Activated naive CD4-positive, alpha-beta T cell treated with anti-CD3 and anti-CD28 coated beads for 36 hours (primary cell): ENCODE measurements around the gene TIAM2. TPM values are rescaled to one million over a fixed set of nuclear protein-coding genes. Genes with fewer than 3 reads are reported as not detected.

Source experiments
- CTCF ChIA-PET: fragments of 350-600 bp; sonication (Branson Sonifier 250); formaldehyde crosslinking; loops from one replicate; lab custom pipeline; 2021; ENCODE audit warnings: antibody characterized with exemption; lab: Charles Lee
- DNase-seq: peaks from one replicate; pipeline ENCODE4 v3.0.0-alpha.2; 2020
- H3K27ac Mint-ChIP-seq: one replicate; pipeline ENCODE4 v1.8.0; 2021; ENCODE audit warnings: mild to moderate bottlenecking, mixed read lengths
- H3K27me3 Mint-ChIP-seq: one replicate; pipeline ENCODE4 v1.8.0; 2021; ENCODE audit warnings: low read depth, mixed read lengths
- H3K36me3 Mint-ChIP-seq: one replicate; pipeline ENCODE4 v1.8.0; 2021; ENCODE audit warnings: low read depth, mixed read lengths
- H3K4me1 Mint-ChIP-seq: one replicate; pipeline ENCODE4 v1.8.0; 2021; ENCODE audit warnings: low read depth, mixed read lengths
- H3K4me3 Mint-ChIP-seq: one replicate; pipeline ENCODE4 v1.8.0; 2021; ENCODE audit warnings: mild to moderate bottlenecking, moderate library complexity, mixed read lengths
- H3K9me3 Mint-ChIP-seq: one replicate; pipeline ENCODE4 v1.8.0; 2021; ENCODE audit warnings: mixed read lengths
- intact Hi-C: fragments of 100-400 bp; cut with micrococcal nuclease; formaldehyde crosslinking; loops from one replicate; pipeline ENCODE4 v1.15.1; 2023
- total RNA-seq, 2 experiments: library from RNA; stranded (reverse); gene quantifications; one replicate each; pipeline ENCODE4 v1.2.3, GENCODE V29; 2021

TIAM2 gene
- total RNA-seq, 2 experiments from 2014 or later: 1.6 to 3.0 TPM

DNA sequence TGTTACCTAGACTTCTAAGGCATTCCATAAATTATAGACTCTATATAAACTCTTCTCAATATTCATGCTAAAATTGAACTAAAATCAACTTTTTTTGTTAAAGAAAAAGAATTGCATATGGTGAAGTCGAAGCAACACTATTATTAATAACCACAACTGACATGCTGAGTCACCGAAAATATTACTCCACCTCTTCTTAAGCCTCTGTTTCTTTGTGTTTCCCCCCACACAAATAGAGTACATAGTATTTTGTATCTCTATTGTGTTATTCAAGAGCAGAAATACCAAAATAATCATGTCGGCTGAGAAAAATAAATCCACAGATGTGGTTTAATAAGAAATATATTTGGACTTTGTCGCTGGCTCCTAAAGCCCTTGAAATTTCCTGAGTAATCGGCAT is 295.4 kb downstream of the TIAM2 start:
- peaks cover 4% of the 10 kb centered on the region for H3K4me1 Mint-ChIP-seq
- no peak overlapping the region for H3K27ac Mint-ChIP-seq
- H3K9me3 Mint-ChIP-seq: no peaks in the 10 kb centered on the region
- no peak for DNase-seq
- CTCF ChIA-PET: no interaction called here
- peaks cover 41% of the 10 kb centered on the region for H3K36me3 Mint-ChIP-seq
- H3K4me3 Mint-ChIP-seq: no peak overlapping the region
- intact Hi-C loops: no loop called here
- H3K27me3 Mint-ChIP-seq: no peaks in the 10 kb centered on the region

- H3K27ac Mint-ChIP-seq: no peak overlapping the region
- no peak overlapping the region for H3K4me3 Mint-ChIP-seq
- H3K9me3 Mint-ChIP-seq: no peaks in the 10 kb centered on the region
- H3K4me1 Mint-ChIP-seq: peaks cover 4% of the 10 kb centered on the region
- CTCF ChIA-PET: no interaction called here
- no peak for DNase-seq
- H3K27me3 Mint-ChIP-seq: no peaks in the 10 kb centered on the region
- intact Hi-C loops: no loop called here
- peaks cover 40% of the 10 kb centered on the region for H3K36me3 Mint-ChIP-seq
These were observed 296.2 kb downstream of the TIAM2 start for GRCh38 chr6:155291291-155291690.

GRCh38 chr6:155292711-155293110 is 297.6 kb downstream of the TIAM2 start:
- intact Hi-C loops: no loop called here
- H3K4me3 Mint-ChIP-seq: no peak overlapping the region
- no peaks in the 10 kb centered on the region for H3K9me3 Mint-ChIP-seq
- H3K27ac Mint-ChIP-seq: no peak overlapping the region
- CTCF ChIA-PET: interaction anchor here (0.7 to 1.0 kb wide), 4 partner anchors 16 to 115 kb away, joined by 3 to 4 read pairs (median 4); no protein-coding TSS in a partner anchor
- H3K36me3 Mint-ChIP-seq: peaks cover 47% of the 10 kb centered on the region
- no peaks in the 10 kb centered on the region for H3K27me3 Mint-ChIP-seq
- peaks cover 4% of the 10 kb centered on the region for H3K4me1 Mint-ChIP-seq
- no peak for DNase-seq

GRCh38 chr6:155297669-155298068 is 302.6 kb downstream of the TIAM2 start:
- no peaks in the 10 kb centered on the region for H3K9me3 Mint-ChIP-seq
- no peak for DNase-seq
- H3K27ac Mint-ChIP-seq: no peak overlapping the region
- H3K36me3 Mint-ChIP-seq: peaks cover 22% of the 10 kb centered on the region
- no peaks in the 10 kb centered on the region for H3K27me3 Mint-ChIP-seq
- no peak overlapping the region for H3K4me3 Mint-ChIP-seq
- CTCF ChIA-PET: no interaction called here
- H3K4me1 Mint-ChIP-seq: peaks cover 2% of the 10 kb centered on the region
- intact Hi-C loops: no loop called here

GRCh38 chr6:155301867-155302266 is 306.8 kb downstream of the TIAM2 start:
- Mint-ChIP-seq H3K27ac (no peak overlapping the region), H3K27me3 (no peaks in the 10 kb centered on the region), H3K9me3 (no peaks in the 10 kb centered on the region), H3K36me3 (peaks cover 32% of the 10 kb centered on the region), H3K4me1 (peaks cover 6% of the 10 kb centered on the region), H3K4me3 (no peak overlapping the region)
- intact Hi-C loops: no loop called here
- no peak for DNase-seq
- CTCF ChIA-PET: interaction anchor here (1.0 to 1.6 kb wide), 2 partner anchors 8 to 125 kb away, joined by 3 to 7 read pairs; no protein-coding TSS in a partner anchor

- Mint-ChIP-seq H3K27me3 (no peaks in the 10 kb centered on the region), H3K9me3 (no peaks in the 10 kb centered on the region), H3K36me3 (peaks cover 34% of the 10 kb centered on the region), H3K4me1 (peaks cover 12% of the 10 kb centered on the region), H3K27ac (no peak overlapping the region), H3K4me3 (no peak overlapping the region)
- intact Hi-C loops: no loop called here
- CTCF ChIA-PET: interaction anchor here (0.5 kb wide), 1 partner anchor 938 kb away, joined by 3 read pairs; no protein-coding TSS in a partner anchor
- DNase-seq: no peak
These were observed 308.3 kb downstream of the TIAM2 start for GRCh38 chr6:155303361-155303870.

DNA sequence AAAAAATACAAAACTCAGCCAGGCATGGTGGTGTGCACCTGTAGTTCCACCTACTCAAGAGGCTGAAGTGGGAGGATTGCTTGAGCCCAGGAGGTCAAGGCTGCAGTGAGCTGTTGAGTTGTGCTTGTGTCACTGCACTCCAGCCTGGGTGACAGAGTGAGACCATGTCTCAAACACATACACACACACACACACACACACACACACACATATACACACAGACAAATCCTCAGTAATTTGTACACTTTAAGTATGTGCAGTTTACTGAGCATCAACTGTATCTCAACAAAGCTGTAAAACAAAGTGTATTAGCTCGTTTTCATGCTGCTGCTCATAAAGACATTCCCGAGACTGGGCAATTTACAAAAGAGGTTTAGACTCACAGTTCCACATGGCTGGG is 311.8 kb downstream of the TIAM2 start:
- intact Hi-C loops: no loop called here
- H3K27me3 Mint-ChIP-seq: no peaks in the 10 kb centered on the region
- peaks cover 29% of the 10 kb centered on the region for H3K4me1 Mint-ChIP-seq
- H3K27ac Mint-ChIP-seq: no peak overlapping the region
- H3K36me3 Mint-ChIP-seq: peaks cover 47% of the 10 kb centered on the region
- no peak for DNase-seq
- CTCF ChIA-PET: interaction anchor here (0.7 to 1.0 kb wide), 3 partner anchors 9 to 128 kb away, joined by 3 read pairs; no protein-coding TSS in a partner anchor
- no peak overlapping the region for H3K4me3 Mint-ChIP-seq
- H3K9me3 Mint-ChIP-seq: no peaks in the 10 kb centered on the region
